Measurements from ENCODE around the gene PDZK1IP1. TPM values are rescaled to one million over a fixed set of nuclear protein-coding genes. Genes with fewer than 3 reads are reported as not detected.

PDZK1IP1 gene
- polyA plus RNA-seq, 1 donor from 2014 or later: not detected

DNA sequence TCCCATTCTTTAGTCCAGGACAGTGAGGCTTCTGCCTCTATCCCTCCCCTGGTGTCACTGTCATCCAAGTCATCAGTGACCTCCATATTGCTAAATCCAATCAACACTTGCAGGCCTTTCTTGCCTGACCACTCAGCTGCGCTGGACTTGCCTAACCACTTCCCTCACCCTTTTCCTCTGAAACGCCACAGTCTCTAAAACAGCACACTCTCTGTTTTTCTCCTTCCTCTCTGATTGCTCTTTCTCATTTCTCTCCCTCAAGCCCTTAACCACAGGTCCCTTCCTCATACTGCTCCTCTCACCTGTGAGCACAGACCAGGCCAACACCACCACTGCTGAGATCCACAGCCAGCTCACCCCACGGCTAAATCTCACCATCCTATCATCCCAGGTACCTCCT, 24.7 kb upstream of the PDZK1IP1 start:
- H3K9me2 ChIP-seq (ENCODE audit: insufficient read depth, low read length): no peaks in the 10 kb centered on the region
- no peaks in the 10 kb centered on the region for H3K79me2 ChIP-seq (replicated peaks; ENCODE audit: insufficient read depth, low read length)
- H3F3A ChIP-seq (ENCODE audit: insufficient read depth, low read length, poor library complexity, severe bottlenecking): no peaks in the 10 kb centered on the region
- H4K20me1 ChIP-seq (ENCODE audit: insufficient read depth): no peaks in the 10 kb centered on the region
- no peaks in the 10 kb centered on the region for H3K27me3 ChIP-seq (ENCODE audit: insufficient read depth, low read depth, low read length)
- H2AFZ ChIP-seq (ENCODE audit: low read depth, low read length): no peak overlapping the region
- H3K9ac ChIP-seq (ENCODE audit: low read length): no peak overlapping the region
- H3K27ac ChIP-seq (ENCODE audit: low read length): no peak overlapping the region
- TF ChIP-seq, protein P1, sequence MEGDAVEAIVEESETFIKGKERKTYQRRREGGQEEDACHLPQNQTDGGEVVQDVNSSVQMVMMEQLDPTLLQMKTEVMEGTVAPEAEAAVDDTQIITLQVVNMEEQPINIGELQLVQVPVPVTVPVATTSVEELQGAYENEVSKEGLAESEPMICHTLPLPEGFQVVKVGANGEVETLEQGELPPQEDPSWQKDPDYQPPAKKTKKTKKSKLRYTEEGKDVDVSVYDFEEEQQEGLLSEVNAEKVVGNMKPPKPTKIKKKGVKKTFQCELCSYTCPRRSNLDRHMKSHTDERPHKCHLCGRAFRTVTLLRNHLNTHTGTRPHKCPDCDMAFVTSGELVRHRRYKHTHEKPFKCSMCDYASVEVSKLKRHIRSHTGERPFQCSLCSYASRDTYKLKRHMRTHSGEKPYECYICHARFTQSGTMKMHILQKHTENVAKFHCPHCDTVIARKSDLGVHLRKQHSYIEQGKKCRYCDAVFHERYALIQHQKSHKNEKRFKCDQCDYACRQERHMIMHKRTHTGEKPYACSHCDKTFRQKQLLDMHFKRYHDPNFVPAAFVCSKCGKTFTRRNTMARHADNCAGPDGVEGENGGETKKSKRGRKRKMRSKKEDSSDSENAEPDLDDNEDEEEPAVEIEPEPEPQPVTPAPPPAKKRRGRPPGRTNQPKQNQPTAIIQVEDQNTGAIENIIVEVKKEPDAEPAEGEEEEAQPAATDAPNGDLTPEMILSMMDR (IDR thresholded peaks at IDR 0.05; ENCODE audit: poor library complexity, severe bottlenecking): no peak
- no peak for TF ChIP-seq EP300 (conservative IDR thresholded peaks at IDR 0.05; ENCODE audit: poor library complexity, severe bottlenecking)
- no peak for TF ChIP-seq RAD21 (conservative IDR thresholded peaks at IDR 0.05)
- no peak for TF ChIP-seq TAF1 (IDR thresholded peaks at IDR 0.05; ENCODE audit: low read depth)
- no peak for TF ChIP-seq EZH2 (IDR thresholded peaks at IDR 0.05; ENCODE audit: borderline replicate concordance, insufficient read depth, low read length, poor library complexity, severe bottlenecking)
- TF ChIP-seq, protein P2, sequence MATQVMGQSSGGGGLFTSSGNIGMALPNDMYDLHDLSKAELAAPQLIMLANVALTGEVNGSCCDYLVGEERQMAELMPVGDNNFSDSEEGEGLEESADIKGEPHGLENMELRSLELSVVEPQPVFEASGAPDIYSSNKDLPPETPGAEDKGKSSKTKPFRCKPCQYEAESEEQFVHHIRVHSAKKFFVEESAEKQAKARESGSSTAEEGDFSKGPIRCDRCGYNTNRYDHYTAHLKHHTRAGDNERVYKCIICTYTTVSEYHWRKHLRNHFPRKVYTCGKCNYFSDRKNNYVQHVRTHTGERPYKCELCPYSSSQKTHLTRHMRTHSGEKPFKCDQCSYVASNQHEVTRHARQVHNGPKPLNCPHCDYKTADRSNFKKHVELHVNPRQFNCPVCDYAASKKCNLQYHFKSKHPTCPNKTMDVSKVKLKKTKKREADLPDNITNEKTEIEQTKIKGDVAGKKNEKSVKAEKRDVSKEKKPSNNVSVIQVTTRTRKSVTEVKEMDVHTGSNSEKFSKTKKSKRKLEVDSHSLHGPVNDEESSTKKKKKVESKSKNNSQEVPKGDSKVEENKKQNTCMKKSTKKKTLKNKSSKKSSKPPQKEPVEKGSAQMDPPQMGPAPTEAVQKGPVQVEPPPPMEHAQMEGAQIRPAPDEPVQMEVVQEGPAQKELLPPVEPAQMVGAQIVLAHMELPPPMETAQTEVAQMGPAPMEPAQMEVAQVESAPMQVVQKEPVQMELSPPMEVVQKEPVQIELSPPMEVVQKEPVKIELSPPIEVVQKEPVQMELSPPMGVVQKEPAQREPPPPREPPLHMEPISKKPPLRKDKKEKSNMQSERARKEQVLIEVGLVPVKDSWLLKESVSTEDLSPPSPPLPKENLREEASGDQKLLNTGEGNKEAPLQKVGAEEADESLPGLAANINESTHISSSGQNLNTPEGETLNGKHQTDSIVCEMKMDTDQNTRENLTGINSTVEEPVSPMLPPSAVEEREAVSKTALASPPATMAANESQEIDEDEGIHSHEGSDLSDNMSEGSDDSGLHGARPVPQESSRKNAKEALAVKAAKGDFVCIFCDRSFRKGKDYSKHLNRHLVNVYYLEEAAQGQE (IDR thresholded peaks at IDR 0.05; ENCODE audit: borderline replicate concordance): no peak
- no peak for TF ChIP-seq MXI1 (conservative IDR thresholded peaks at IDR 0.05; ENCODE audit: poor library complexity, severe bottlenecking)
- TF ChIP-seq SMC3 (conservative IDR thresholded peaks at IDR 0.05; ENCODE audit: poor library complexity): no peak
- no peak for TF ChIP-seq POLR2AphosphoS5 (IDR thresholded peaks at IDR 0.05)
- no peak overlapping the region for H3K4me2 ChIP-seq (ENCODE audit: low read length)
- no peaks in the 10 kb centered on the region for H3K9me3 ChIP-seq (ENCODE audit: low read length)
- H3K36me3 ChIP-seq (ENCODE audit: insufficient read depth, low read length): no peaks in the 10 kb centered on the region
- no peak overlapping the region for H3K4me3 ChIP-seq (ENCODE audit: low read length)

DNA sequence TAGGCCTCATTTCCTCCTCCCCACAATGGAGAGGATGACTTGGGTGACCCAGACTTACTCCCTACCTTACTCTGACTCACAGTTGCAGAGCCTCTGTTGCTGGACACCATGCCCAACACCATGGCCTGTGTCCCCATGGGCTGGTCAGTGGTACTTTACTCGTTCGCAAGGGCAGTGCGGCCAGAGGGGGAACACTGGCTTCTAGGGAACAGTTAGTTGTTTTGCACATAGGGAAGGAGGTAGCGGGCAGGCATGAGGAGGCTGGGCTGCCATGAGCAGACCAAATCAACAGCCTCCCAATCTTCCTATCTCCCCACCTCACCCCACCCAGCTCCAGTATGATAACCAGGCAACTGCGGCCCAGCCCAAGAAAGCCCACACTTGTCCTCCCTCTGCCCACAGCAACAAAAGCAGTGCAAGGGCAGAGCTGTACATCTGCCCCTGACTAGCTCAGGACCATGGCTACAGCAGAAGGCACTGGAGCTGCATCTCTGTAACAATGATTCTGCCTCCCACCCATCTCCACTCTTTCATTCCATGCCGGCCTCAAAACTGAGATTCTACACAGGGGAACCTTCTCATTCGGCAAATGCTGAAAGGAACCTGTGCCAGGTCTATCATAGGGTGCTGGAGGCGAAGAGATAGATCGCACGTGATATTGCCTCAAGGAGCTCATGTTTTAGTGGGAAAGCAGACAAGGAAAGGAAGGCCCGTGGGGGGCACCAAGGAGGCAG, 23.6 kb upstream of the PDZK1IP1 start:
- Histone ChIP-seq H3K27ac (ENCODE audit: low read length) (no peak overlapping the region), H3K9me3 (ENCODE audit: low read length) (no peaks in the 10 kb centered on the region), H3K9ac (ENCODE audit: low read length) (no peak overlapping the region), H4K20me1 (ENCODE audit: insufficient read depth) (no peaks in the 10 kb centered on the region), H3K36me3 (ENCODE audit: insufficient read depth, low read length) (no peaks in the 10 kb centered on the region), H3K27me3 (ENCODE audit: insufficient read depth, low read depth, low read length) (no peaks in the 10 kb centered on the region), H2AFZ (ENCODE audit: low read depth, low read length) (no peak overlapping the region), H3F3A (ENCODE audit: insufficient read depth, low read length, poor library complexity, severe bottlenecking) (no peaks in the 10 kb centered on the region), H3K4me3 (ENCODE audit: low read length) (no peak overlapping the region), H3K4me2 (ENCODE audit: low read length) (no peak overlapping the region), H3K79me2 (replicated peaks; ENCODE audit: insufficient read depth, low read length) (no peaks in the 10 kb centered on the region), H3K9me2 (ENCODE audit: insufficient read depth, low read length) (no peaks in the 10 kb centered on the region)
- TF ChIP-seq EZH2 (IDR thresholded peaks at IDR 0.05; ENCODE audit: borderline replicate concordance, insufficient read depth, low read length, poor library complexity, severe bottlenecking): no peak
- TF ChIP-seq, protein P2 (IDR thresholded peaks at IDR 0.05; ENCODE audit: borderline replicate concordance): no peak
- no peak for TF ChIP-seq POLR2AphosphoS5 (IDR thresholded peaks at IDR 0.05)
- TF ChIP-seq EP300 (conservative IDR thresholded peaks at IDR 0.05; ENCODE audit: poor library complexity, severe bottlenecking): no peak
- no peak for TF ChIP-seq TAF1 (IDR thresholded peaks at IDR 0.05; ENCODE audit: low read depth)
- no peak for TF ChIP-seq RAD21 (conservative IDR thresholded peaks at IDR 0.05)
- no peak for TF ChIP-seq SMC3 (conservative IDR thresholded peaks at IDR 0.05; ENCODE audit: poor library complexity)
- TF ChIP-seq, protein P1 (IDR thresholded peaks at IDR 0.05; ENCODE audit: poor library complexity, severe bottlenecking): no peak
- TF ChIP-seq MXI1 (conservative IDR thresholded peaks at IDR 0.05; ENCODE audit: poor library complexity, severe bottlenecking): no peak

All from neural cell (in vitro differentiated cells).